ENCODE results near the gene RALGAPA1.

The RALGAPA1 gene

GRCh38 chr14:35503646-35504045, 305.4 kb downstream of the RALGAPA1 start:
- no peak overlapping the region for H3K27ac Mint-ChIP-seq
- intact Hi-C loops (cut with micrococcal nuclease), result no loop called here
- H3K27me3 Mint-ChIP-seq, result peaks cover 2% of the 10 kb centered on the region
- no peaks in the 10 kb centered on the region for H3K4me1 Mint-ChIP-seq (ENCODE audit: low read depth)
- H3K4me3 Mint-ChIP-seq, result no peak overlapping the region
- no peaks in the 10 kb centered on the region for H3K36me3 Mint-ChIP-seq (ENCODE audit: low read depth)
- no peaks in the 10 kb centered on the region for H3K9me3 Mint-ChIP-seq

GRCh38 chr14:35499180-35499579, 309.9 kb downstream of the RALGAPA1 start:
- H3K4me3 Mint-ChIP-seq, result no peak overlapping the region
- H3K9me3 Mint-ChIP-seq, result no peaks in the 10 kb centered on the region
- no peak overlapping the region for H3K27ac Mint-ChIP-seq
- H3K4me1 Mint-ChIP-seq (ENCODE audit: low read depth), result no peaks in the 10 kb centered on the region
- no peaks in the 10 kb centered on the region for H3K36me3 Mint-ChIP-seq (ENCODE audit: low read depth)
- H3K27me3 Mint-ChIP-seq, result peaks cover 2% of the 10 kb centered on the region
- intact Hi-C loops (cut with micrococcal nuclease), result no loop called here

GRCh38 chr14:35495278-35495677, 313.8 kb downstream of the RALGAPA1 start:
- peaks cover 22% of the 10 kb centered on the region for H3K9me3 Mint-ChIP-seq
- H3K4me3 Mint-ChIP-seq, result no peak overlapping the region
- H3K4me1 Mint-ChIP-seq (ENCODE audit: low read depth), result no peaks in the 10 kb centered on the region
- H3K36me3 Mint-ChIP-seq (ENCODE audit: low read depth), result no peaks in the 10 kb centered on the region
- no peak overlapping the region for H3K27ac Mint-ChIP-seq
- no peaks in the 10 kb centered on the region for H3K27me3 Mint-ChIP-seq
- intact Hi-C loops (cut with micrococcal nuclease), result no loop called here

- Mint-ChIP-seq H3K4me3 (no peak overlapping the region), H3K36me3 (ENCODE audit: low read depth) (no peaks in the 10 kb centered on the region), H3K4me1 (ENCODE audit: low read depth) (no peaks in the 10 kb centered on the region), H3K9me3 (peaks cover 22% of the 10 kb centered on the region), H3K27ac (no peak overlapping the region), H3K27me3 (no peaks in the 10 kb centered on the region)
- intact Hi-C loops (cut with micrococcal nuclease), result no loop called here
Measured at GRCh38 chr14:35492569-35493014, 316.5 kb downstream of the RALGAPA1 start.

All from dendritic cell treated with granulocyte-macrophage colony-stimulating factor and Interleukin-4, amounts not matched to agents 40 ng/mL and 50 ng/mL, for 4 days (primary cell).